PC-3 (cell line): Measurements from ENCODE around the gene GRB7. TPM values are rescaled to one million over a fixed set of nuclear protein-coding genes. Genes with fewer than 3 reads are reported as not detected.

Source experiments
- ATAC-seq: fragments of 200-7000 bp; cut with Tn5 transposase; 2 replicates; pipeline ENCODE4 v1.9.1; 2020; ENCODE audit warnings: mild to moderate bottlenecking, moderate library complexity
- BruUV-seq: library from RNA; stranded (reverse); fragments of 400-500 nt; replicated peaks from 2 replicates; lab custom pipeline; 2021; lab: Mats Ljungman, UMichigan
- CTCF ChIA-PET: fragments of 300-600 bp; sonication (Branson Sonifier 250); formaldehyde crosslinking; loops from one replicate; lab custom pipeline; 2022; ENCODE audit warnings: antibody characterized with exemption; lab: Charles Lee
- POLR2A ChIA-PET: fragments of 300-600 bp; sonication (Branson Sonifier 250); formaldehyde crosslinking; loops from one replicate; lab custom pipeline; 2022; ENCODE audit warnings: antibody characterized with exemption; ENCODE audit not compliant: unreplicated experiment; lab: Charles Lee
- DNase-seq: peaks from one replicate; pipeline ENCODE4 v3.0.0-alpha.2; 2015
- H2AFZ ChIP-seq: fragments of 300-600 bp; sonication (generic); 2 replicates; pipeline ENCODE4 v1.6.0; 2016; ENCODE audit warnings: antibody characterized with exemption, low read length
- H3F3A ChIP-seq: fragments of 300-600 bp; sonication (generic); one replicate; pipeline ENCODE4 v1.6.0; 2017; ENCODE audit warnings: antibody characterized with exemption, low read length, control low read depth, mild to moderate bottlenecking; ENCODE audit not compliant: unreplicated experiment
- H3K27ac ChIP-seq: fragments of 300-600 bp; sonication (generic); 2 replicates; pipeline ENCODE4 v1.5.1; 2016; ENCODE audit warnings: mild to moderate bottlenecking, low read length
- H3K27me3 ChIP-seq: fragments of 300-600 bp; sonication (generic); 2 replicates; pipeline ENCODE4 v1.6.1; 2016; ENCODE audit warnings: low read length, mixed read lengths
- H3K36me3 ChIP-seq: fragments of 300-600 bp; sonication (generic); 2 replicates; pipeline ENCODE4 v1.6.1; 2016; ENCODE audit warnings: low read depth, mixed run types, low read length, mixed read lengths
- H3K4me1 ChIP-seq: fragments of 300-600 bp; sonication (generic); 2 replicates; pipeline ENCODE4 v1.5.1; 2016; ENCODE audit warnings: low read length; ENCODE audit not compliant: insufficient read depth
- H3K4me2 ChIP-seq: fragments of 300-600 bp; sonication (generic); 2 replicates; pipeline ENCODE4 v1.6.0; 2016; ENCODE audit warnings: low read length
- H3K4me3 ChIP-seq: fragments of 300-600 bp; sonication (generic); 2 replicates; pipeline ENCODE4 v1.5.1; 2016; ENCODE audit warnings: mild to moderate bottlenecking, low read length, mixed read lengths
- H3K79me2 ChIP-seq: fragments of 300-600 bp; sonication (generic); 2 replicates; pipeline ENCODE4 v1.6.1; 2017; ENCODE audit warnings: low read length, mixed read lengths
- H3K9ac ChIP-seq: fragments of 300-600 bp; sonication (generic); 2 replicates; pipeline ENCODE4 v1.6.0; 2016; ENCODE audit warnings: mild to moderate bottlenecking, low read length
- H3K9me2 ChIP-seq: fragments of 300-600 bp; sonication (generic); replicated peaks from 2 replicates; pipeline ENCODE4 v1.6.1; 2016; ENCODE audit warnings: mixed run types, low read length, mixed read lengths
- H3K9me3 ChIP-seq: fragments of 300-600 bp; sonication (generic); 2 replicates; pipeline ENCODE4 v1.6.1; 2016; ENCODE audit warnings: low read length, mixed read lengths
- H4K20me1 ChIP-seq: fragments of 300-600 bp; sonication (generic); 2 replicates; pipeline ENCODE4 v1.6.1; 2016; ENCODE audit warnings: low read length, mixed read lengths
- EZH2 ChIP-seq: fragments of 300-600 bp; sonication (generic); IDR thresholded peaks from one replicate; pipeline ENCODE4 v1.6.1; 2017; ENCODE audit warnings: antibody characterized with exemption, mild to moderate bottlenecking, low read length; ENCODE audit not compliant: unreplicated experiment
- EZH2phosphoT487 ChIP-seq: fragments of 300-600 bp; sonication (generic); IDR thresholded peaks from 2 replicates; pipeline ENCODE4 v1.6.1; 2018; ENCODE audit warnings: mild to moderate bottlenecking, antibody characterized with exemption, low read length, borderline replicate concordance
- intact Hi-C: fragments of 100-400 bp; cut with micrococcal nuclease; formaldehyde crosslinking; loops from 2 replicates; pipeline ENCODE4 v1.9.0; 2023
- total RNA-seq: library from RNA; depleted of rRNA; stranded (reverse); fragments of >200 nt; gene quantifications from 2 replicates; pipeline ENCODE4 v1.2.3, GENCODE V29; 2014
- TF ChIP-seq, protein P1 (sequence below): fragments of 300-600 bp; sonication (generic); conservative IDR thresholded peaks from 2 replicates; pipeline ENCODE4 v1.5.1; 2017; ENCODE audit warnings: antibody characterized with exemption, low read depth, mild to moderate bottlenecking, low read length

The GRB7 gene
- total RNA-seq, 1 experiment from 2014 or later: 31.3 TPM

DNA sequence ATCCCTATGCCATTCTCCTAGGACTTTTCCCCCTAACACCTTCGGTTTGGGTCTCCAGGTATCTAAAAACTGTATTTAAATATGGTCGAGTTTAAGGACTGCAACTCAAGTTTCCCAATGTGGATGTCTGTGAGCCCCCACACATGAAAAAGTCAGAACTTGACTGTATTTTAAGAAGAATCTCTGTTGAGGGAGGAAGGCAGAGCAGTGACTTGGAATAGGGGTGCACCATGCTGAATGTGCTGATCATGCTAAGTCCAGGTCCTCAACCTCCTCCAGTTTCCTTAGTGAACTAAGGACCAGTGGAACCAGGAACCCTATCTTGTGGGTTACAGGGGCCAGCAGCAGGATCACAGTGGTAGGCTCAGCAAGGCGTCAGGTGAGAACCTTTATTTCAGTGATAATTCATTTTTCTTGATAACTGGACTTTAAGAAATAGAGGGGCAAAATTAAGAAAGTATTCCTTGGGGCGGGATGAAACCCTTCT lies 19.5 kb downstream of the GRB7 start:
- no peaks in the 10 kb centered on the region for H3K9me2 ChIP-seq
- H3K36me3 ChIP-seq: no peaks in the 10 kb centered on the region
- intact Hi-C loops: no loop called here
- BruUV-seq: no TSS peak
- DNase-seq (no peak), ATAC-seq (no peak)
- CTCF ChIA-PET: no interaction called here
- H3K9ac ChIP-seq: no peak overlapping the region
- H3K79me2 ChIP-seq: no peaks in the 10 kb centered on the region
- H2AFZ ChIP-seq: no peak overlapping the region
- no peak overlapping the region for H3K4me2 ChIP-seq
- TF ChIP-seq EZH2 (no peak), EZH2phosphoT487 (no peak)
- TF ChIP-seq, protein P1, sequence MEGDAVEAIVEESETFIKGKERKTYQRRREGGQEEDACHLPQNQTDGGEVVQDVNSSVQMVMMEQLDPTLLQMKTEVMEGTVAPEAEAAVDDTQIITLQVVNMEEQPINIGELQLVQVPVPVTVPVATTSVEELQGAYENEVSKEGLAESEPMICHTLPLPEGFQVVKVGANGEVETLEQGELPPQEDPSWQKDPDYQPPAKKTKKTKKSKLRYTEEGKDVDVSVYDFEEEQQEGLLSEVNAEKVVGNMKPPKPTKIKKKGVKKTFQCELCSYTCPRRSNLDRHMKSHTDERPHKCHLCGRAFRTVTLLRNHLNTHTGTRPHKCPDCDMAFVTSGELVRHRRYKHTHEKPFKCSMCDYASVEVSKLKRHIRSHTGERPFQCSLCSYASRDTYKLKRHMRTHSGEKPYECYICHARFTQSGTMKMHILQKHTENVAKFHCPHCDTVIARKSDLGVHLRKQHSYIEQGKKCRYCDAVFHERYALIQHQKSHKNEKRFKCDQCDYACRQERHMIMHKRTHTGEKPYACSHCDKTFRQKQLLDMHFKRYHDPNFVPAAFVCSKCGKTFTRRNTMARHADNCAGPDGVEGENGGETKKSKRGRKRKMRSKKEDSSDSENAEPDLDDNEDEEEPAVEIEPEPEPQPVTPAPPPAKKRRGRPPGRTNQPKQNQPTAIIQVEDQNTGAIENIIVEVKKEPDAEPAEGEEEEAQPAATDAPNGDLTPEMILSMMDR: no peak
- no peak overlapping the region for H3K27ac ChIP-seq
- no peaks in the 10 kb centered on the region for H3K27me3 ChIP-seq
- H4K20me1 ChIP-seq: no peaks in the 10 kb centered on the region
- H3K4me1 ChIP-seq: peaks cover 6% of the 10 kb centered on the region; the same call in 1 of the 2 replicates
- H3K9me3 ChIP-seq: no peaks in the 10 kb centered on the region
- no peaks in the 10 kb centered on the region for H3F3A ChIP-seq
- H3K4me3 ChIP-seq: no peak overlapping the region
- POLR2A ChIA-PET: no interaction called here

DNA sequence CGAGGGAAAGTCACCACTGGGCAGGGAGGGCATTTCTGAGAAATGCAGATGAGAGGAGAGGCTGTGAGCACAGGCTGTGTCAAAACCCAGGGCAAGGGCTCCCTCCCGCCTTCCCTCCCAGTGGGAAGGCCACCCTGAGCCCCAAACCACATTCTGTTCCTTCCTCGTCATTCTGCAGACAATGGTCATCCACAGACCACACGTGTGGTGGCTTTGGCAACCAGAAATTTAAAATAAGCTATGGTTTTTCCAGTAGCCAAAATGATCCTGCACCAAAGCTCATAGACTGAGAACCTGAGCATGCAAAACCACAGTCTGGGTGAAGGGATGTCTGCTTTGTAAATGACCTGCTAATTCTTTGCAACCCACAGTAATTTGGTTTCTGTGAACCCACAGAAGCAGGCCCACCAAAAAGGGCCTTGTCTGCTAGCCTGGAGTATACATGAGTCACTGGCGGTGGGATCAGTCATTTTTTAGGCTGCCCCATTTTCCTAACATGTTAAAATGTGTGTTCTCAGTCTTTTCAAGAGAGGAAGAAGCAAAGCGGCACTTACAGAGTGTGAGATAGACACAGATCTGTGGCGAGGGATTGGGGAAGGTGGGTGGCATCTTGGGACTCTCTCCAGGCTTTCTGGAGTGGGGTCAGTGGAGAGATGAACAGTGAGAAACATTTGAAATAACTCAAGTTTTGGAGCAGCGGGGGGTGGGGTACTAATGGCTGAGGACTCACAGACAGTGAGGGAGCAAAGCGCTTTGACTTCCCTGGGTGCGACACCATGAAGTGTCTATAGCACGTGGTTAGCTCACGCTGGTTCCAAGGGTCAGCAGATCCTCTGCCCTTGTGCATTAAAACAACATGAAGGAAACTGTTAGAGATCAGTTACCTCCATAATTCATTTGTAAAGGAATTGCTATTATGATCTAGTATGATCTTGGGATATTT lies 20.5 kb downstream of the GRB7 start:
- TF ChIP-seq, protein P1: no peak
- no peak for TF ChIP-seq EZH2phosphoT487
- TF ChIP-seq EZH2: no peak
- H3K36me3 ChIP-seq: no peaks in the 10 kb centered on the region
- H3K9ac ChIP-seq: no peak overlapping the region
- no peaks in the 10 kb centered on the region for H4K20me1 ChIP-seq
- DNase-seq (no peak), ATAC-seq (no peak)
- H3K4me3 ChIP-seq: no peak overlapping the region
- H3K4me2 ChIP-seq: no peak overlapping the region
- BruUV-seq: no TSS peak
- no peaks in the 10 kb centered on the region for H3K9me2 ChIP-seq
- intact Hi-C loops: no loop called here
- ChIA-PET POLR2A (no interaction called here), CTCF (no interaction called here)
- no peak overlapping the region for H3K27ac ChIP-seq
- no peak overlapping the region for H2AFZ ChIP-seq
- no peaks in the 10 kb centered on the region for H3F3A ChIP-seq
- no peaks in the 10 kb centered on the region for H3K79me2 ChIP-seq
- no peaks in the 10 kb centered on the region for H3K9me3 ChIP-seq
- peaks cover 5% of the 10 kb centered on the region; the same call in 1 of the 2 replicates for H3K4me1 ChIP-seq
- H3K27me3 ChIP-seq: no peaks in the 10 kb centered on the region

DNA sequence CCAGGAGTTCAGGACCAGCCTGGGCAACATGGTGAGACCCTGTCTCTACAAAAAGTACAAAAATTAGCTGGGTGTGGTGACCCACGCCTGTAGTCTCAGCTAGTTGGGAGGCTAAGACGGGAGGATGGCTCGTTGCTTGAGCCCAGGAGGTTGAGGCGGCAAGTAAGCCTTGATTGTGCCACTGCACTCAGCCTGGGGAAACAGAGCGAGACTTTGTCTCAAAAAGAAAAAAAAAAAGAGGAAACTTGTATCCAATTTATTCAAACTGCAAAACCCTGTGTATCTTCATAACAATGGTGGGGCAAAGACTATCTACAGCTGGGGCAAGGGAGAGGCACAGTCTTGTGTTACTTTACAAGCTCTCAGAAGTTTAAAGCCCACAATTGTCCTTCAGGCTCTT lies 21.5 kb downstream of the GRB7 start:
- POLR2A ChIA-PET: no interaction called here
- H3K9ac ChIP-seq: no peak overlapping the region
- H3K27ac ChIP-seq: no peak overlapping the region
- DNase-seq (no peak), ATAC-seq (no peak)
- no peaks in the 10 kb centered on the region for H3K36me3 ChIP-seq
- H3F3A ChIP-seq: no peaks in the 10 kb centered on the region
- no peaks in the 10 kb centered on the region for H3K79me2 ChIP-seq
- TF ChIP-seq EZH2phosphoT487 (no peak), EZH2 (no peak)
- TF ChIP-seq, protein P1: no peak
- no peak overlapping the region for H3K4me2 ChIP-seq
- CTCF ChIA-PET: no interaction called here
- no peaks in the 10 kb centered on the region for H3K9me3 ChIP-seq
- intact Hi-C loops: no loop called here
- H3K4me1 ChIP-seq: no peaks in the 10 kb centered on the region
- no peaks in the 10 kb centered on the region for H3K9me2 ChIP-seq
- no peaks in the 10 kb centered on the region for H4K20me1 ChIP-seq
- H3K4me3 ChIP-seq: no peak overlapping the region
- no TSS peak for BruUV-seq
- H3K27me3 ChIP-seq: no peaks in the 10 kb centered on the region
- no peak overlapping the region for H2AFZ ChIP-seq
